ENCODE data around the gene GHR. TPM values are rescaled to one million over a fixed set of nuclear protein-coding genes. Genes with fewer than 3 reads are reported as not detected.

Gene GHR
- total RNA-seq, result not detected

DNA sequence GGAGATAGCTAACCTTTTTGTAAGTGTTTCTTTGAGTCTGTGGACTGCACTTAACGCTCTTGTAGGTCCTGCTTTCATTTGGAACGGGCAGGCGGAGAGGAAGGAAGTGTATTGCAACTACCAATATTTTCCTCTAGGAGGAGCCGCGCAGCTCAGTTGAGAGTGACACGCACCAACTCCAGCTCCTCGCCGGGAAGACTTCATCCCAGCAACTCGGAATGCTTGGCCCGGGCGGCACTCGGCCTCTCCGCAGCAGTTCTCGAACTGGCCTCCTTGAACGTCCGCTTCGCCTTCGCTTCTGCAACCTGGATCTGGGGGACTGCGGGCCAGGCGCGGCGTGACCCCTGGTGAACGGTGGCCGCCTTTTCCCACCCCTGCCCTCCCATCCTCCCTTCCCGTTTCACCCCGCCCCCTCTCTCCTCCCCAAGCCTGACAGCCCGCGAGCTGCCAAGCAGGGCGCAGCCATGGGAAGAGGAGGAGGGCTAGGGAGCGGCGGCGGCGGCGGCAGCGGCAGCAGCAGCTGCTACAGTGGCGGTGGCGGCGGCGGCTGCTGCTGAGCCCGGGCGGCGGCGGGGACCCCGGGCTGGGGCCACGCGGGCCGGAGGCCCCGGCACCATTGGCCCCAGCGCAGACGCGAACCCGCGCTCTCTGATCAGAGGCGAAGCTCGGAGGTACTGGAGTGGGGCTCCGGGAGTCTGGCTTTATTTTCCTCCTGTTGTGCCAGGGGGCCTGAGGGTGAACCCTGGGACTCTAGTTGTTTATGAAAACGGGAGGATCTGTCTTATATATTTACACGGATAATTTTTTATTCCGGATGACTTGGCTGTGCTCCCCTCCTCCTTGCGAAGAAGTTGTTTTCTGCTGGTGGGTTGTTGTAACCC, at the start of gene GHR:
GHR (plus strand) TSS at position 155 of the 881 bp plus-strand sequence. CDS start 142,436 bp downstream, outside the sequence.
- Mint-ChIP-seq H3K4me1 (no peaks in the 10 kb centered on the region), H3K27ac (no peak within 1 kb of the TSS), H3K4me3 (no peak within 1 kb of the TSS), H3K36me3 (no peaks in the 10 kb centered on the region), H3K9me3 (ENCODE audit: low read depth) (no peaks in the 10 kb centered on the region), H3K27me3 (peaks cover 15% of the 10 kb centered on the region)
- ATAC-seq, result peak; percentile 82
- peak; percentile 51 for DNase-seq
- CTCF ChIA-PET, result interaction anchor here (1.0 to 2.3 kb wide), 6 partner anchors 14 to 466 kb away, joined by 3 to 8 read pairs (median 4); no protein-coding TSS in a partner anchor

GRCh38 chr5:42374679-42375273, 48.5 kb upstream of the GHR start:
- Mint-ChIP-seq H3K27ac (no peak overlapping the region), H3K4me3 (no peak overlapping the region), H3K4me1 (no peaks in the 10 kb centered on the region), H3K9me3 (ENCODE audit: low read depth) (no peaks in the 10 kb centered on the region), H3K27me3 (no peaks in the 10 kb centered on the region), H3K36me3 (no peaks in the 10 kb centered on the region)
- ATAC-seq (no peak), DNase-seq (no peak)
- CTCF ChIA-PET, result no interaction called here

- ATAC-seq (no peak), DNase-seq (no peak)
- H3K4me3 Mint-ChIP-seq, result no peak overlapping the region
- no peaks in the 10 kb centered on the region for H3K27me3 Mint-ChIP-seq
- H3K27ac Mint-ChIP-seq, result no peak overlapping the region
- CTCF ChIA-PET, result no interaction called here
- no peaks in the 10 kb centered on the region for H3K4me1 Mint-ChIP-seq
- no peaks in the 10 kb centered on the region for H3K9me3 Mint-ChIP-seq (ENCODE audit: low read depth)
- no peaks in the 10 kb centered on the region for H3K36me3 Mint-ChIP-seq
Observed at GRCh38 chr5:42377496-42377895, 45.7 kb upstream of the GHR start.

GRCh38 chr5:42381973-42382372, 41.3 kb upstream of the GHR start:
- Mint-ChIP-seq H3K4me1 (no peaks in the 10 kb centered on the region), H3K27me3 (no peaks in the 10 kb centered on the region), H3K36me3 (no peaks in the 10 kb centered on the region), H3K4me3 (no peak overlapping the region), H3K27ac (no peak overlapping the region), H3K9me3 (ENCODE audit: low read depth) (no peaks in the 10 kb centered on the region)
- ATAC-seq (no peak), DNase-seq (no peak)
- CTCF ChIA-PET, result no interaction called here

GRCh38 chr5:42387563-42387962, 35.7 kb upstream of the GHR start:
- Mint-ChIP-seq H3K27me3 (no peaks in the 10 kb centered on the region), H3K4me1 (no peaks in the 10 kb centered on the region), H3K4me3 (no peak overlapping the region), H3K27ac (no peak overlapping the region), H3K36me3 (no peaks in the 10 kb centered on the region), H3K9me3 (ENCODE audit: low read depth) (peaks cover 2% of the 10 kb centered on the region)
- DNase-seq (no peak), ATAC-seq (no peak)
- CTCF ChIA-PET, result no interaction called here

DNA sequence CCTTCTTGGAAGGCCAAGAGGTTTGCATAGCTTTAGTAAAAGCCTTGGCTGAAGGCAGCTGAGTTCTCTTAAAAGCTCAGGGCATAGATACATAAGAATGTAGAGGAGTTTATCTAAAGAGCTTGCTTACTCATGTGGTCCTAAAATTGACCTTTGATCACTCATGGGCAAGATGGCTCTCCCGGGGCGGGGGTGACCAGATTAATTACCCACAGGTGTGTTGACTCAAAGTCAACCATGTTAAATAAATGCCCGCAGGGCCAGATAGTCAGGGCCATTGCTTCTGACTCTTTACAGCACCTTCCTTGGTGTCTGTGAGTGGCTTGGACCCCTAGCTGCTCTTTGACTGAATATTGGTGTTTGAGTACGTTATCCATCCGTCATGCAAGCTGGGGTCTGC, 33.1 kb upstream of the GHR start:
- Mint-ChIP-seq H3K36me3 (no peaks in the 10 kb centered on the region), H3K27ac (no peak overlapping the region), H3K27me3 (no peaks in the 10 kb centered on the region), H3K9me3 (ENCODE audit: low read depth) (peaks cover 7% of the 10 kb centered on the region), H3K4me1 (no peaks in the 10 kb centered on the region), H3K4me3 (no peak overlapping the region)
- CTCF ChIA-PET, result no interaction called here
- DNase-seq (no peak), ATAC-seq (no peak)

- DNase-seq, result no peak
- no peaks in the 10 kb centered on the region for H3K36me3 Mint-ChIP-seq
- H3K4me3 Mint-ChIP-seq, result no peak overlapping the region
- H3K4me1 Mint-ChIP-seq, result no peaks in the 10 kb centered on the region
- peaks cover 7% of the 10 kb centered on the region for H3K9me3 Mint-ChIP-seq (ENCODE audit: low read depth)
- ATAC-seq, result no peak
- H3K27ac Mint-ChIP-seq, result no peak overlapping the region
- CTCF ChIA-PET, result no interaction called here
- H3K27me3 Mint-ChIP-seq, result no peaks in the 10 kb centered on the region
Observed at GRCh38 chr5:42392917-42393316, 30.3 kb upstream of the GHR start.

DNA sequence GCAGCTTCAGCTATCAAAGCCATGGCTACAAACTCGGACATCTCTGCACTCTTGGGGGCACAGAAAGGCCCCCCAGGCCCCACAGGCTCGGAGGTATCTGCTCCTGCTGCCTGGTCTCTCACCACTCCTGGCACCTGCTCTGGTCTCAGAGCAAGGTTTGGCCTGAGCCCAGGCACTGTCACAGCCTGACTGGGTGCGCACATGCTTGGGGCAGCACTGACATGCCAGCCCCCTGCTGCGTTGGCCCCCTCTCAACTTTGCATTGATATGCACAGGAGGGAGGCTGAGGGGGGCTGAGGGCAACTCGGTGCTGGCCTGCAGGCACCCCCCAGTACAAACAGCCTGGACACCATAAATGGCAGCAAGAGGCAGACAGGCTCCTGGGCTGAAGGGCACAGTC, 27.1 kb upstream of the GHR start:
- peaks cover 4% of the 10 kb centered on the region for H3K9me3 Mint-ChIP-seq (ENCODE audit: low read depth)
- ATAC-seq (no peak), DNase-seq (no peak)
- no peaks in the 10 kb centered on the region for H3K4me1 Mint-ChIP-seq
- H3K36me3 Mint-ChIP-seq, result no peaks in the 10 kb centered on the region
- CTCF ChIA-PET, result no interaction called here
- no peaks in the 10 kb centered on the region for H3K27me3 Mint-ChIP-seq
- H3K4me3 Mint-ChIP-seq, result no peak overlapping the region
- no peak overlapping the region for H3K27ac Mint-ChIP-seq

- Mint-ChIP-seq H3K4me1 (no peaks in the 10 kb centered on the region), H3K27me3 (no peaks in the 10 kb centered on the region), H3K27ac (no peak overlapping the region), H3K9me3 (ENCODE audit: low read depth) (peaks cover 4% of the 10 kb centered on the region), H3K4me3 (no peak overlapping the region), H3K36me3 (no peaks in the 10 kb centered on the region)
- DNase-seq (no peak), ATAC-seq (no peak)
- CTCF ChIA-PET, result no interaction called here
Observed at GRCh38 chr5:42397267-42397666, 26.0 kb upstream of the GHR start.

- no peak for ATAC-seq
- Mint-ChIP-seq H3K4me3 (no peak overlapping the region), H3K4me1 (no peaks in the 10 kb centered on the region), H3K27ac (no peak overlapping the region), H3K27me3 (no peaks in the 10 kb centered on the region), H3K36me3 (no peaks in the 10 kb centered on the region), H3K9me3 (ENCODE audit: low read depth) (no peaks in the 10 kb centered on the region)
- CTCF ChIA-PET, result no interaction called here
- no peak for DNase-seq
Observed at GRCh38 chr5:42399702-42400101, 23.5 kb upstream of the GHR start.

- H3K4me3 Mint-ChIP-seq, result no peak overlapping the region
- H3K4me1 Mint-ChIP-seq, result no peaks in the 10 kb centered on the region
- CTCF ChIA-PET, result no interaction called here
- H3K27ac Mint-ChIP-seq, result no peak overlapping the region
- DNase-seq (no peak), ATAC-seq (no peak)
- no peaks in the 10 kb centered on the region for H3K27me3 Mint-ChIP-seq
- no peaks in the 10 kb centered on the region for H3K36me3 Mint-ChIP-seq
- H3K9me3 Mint-ChIP-seq (ENCODE audit: low read depth), result no peaks in the 10 kb centered on the region
Observed at GRCh38 chr5:42400474-42400873, 22.8 kb upstream of the GHR start.

- H3K4me3 Mint-ChIP-seq, result no peak overlapping the region
- no peaks in the 10 kb centered on the region for H3K4me1 Mint-ChIP-seq
- no peak for ATAC-seq
- no peak for DNase-seq
- no peak overlapping the region for H3K27ac Mint-ChIP-seq
- CTCF ChIA-PET, result interaction anchor here (0.7 kb wide), 1 partner anchor 568 kb away, joined by 3 read pairs; no protein-coding TSS in a partner anchor
- no peaks in the 10 kb centered on the region for H3K9me3 Mint-ChIP-seq (ENCODE audit: low read depth)
- no peaks in the 10 kb centered on the region for H3K36me3 Mint-ChIP-seq
- H3K27me3 Mint-ChIP-seq, result no peaks in the 10 kb centered on the region
Observed at GRCh38 chr5:42403236-42403635, 20.0 kb upstream of the GHR start.

GRCh38 chr5:42404366-42404765, 18.9 kb upstream of the GHR start:
- Mint-ChIP-seq H3K27ac (no peak overlapping the region), H3K9me3 (ENCODE audit: low read depth) (no peaks in the 10 kb centered on the region), H3K36me3 (no peaks in the 10 kb centered on the region), H3K4me1 (no peaks in the 10 kb centered on the region), H3K27me3 (no peaks in the 10 kb centered on the region), H3K4me3 (no peak overlapping the region)
- no peak for DNase-seq
- CTCF ChIA-PET, result interaction anchor here (1.8 kb wide), 1 partner anchor 18 kb away, joined by 3 read pairs; no protein-coding TSS in a partner anchor
- ATAC-seq, result no peak

DNA sequence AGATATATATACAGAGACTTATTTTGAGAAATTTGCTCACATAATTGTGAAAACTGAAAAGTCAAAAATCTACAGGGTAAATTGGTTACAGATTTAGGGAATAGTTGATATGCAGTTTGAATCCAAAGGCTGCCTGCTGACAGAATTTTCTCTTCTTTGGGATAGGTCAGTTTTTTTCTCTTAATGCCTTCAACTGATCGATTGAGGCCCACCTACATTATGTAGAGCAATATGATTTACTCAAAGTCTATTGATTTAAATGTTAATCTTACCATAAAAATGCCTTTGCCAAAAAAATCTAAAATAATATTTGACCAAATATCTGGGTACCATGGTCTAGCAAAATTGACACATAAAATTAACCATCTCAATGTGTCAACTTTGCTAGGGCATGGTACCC, 3.9 kb upstream of the GHR start:
- CTCF ChIA-PET, result no interaction called here
- Mint-ChIP-seq H3K4me3 (no peak overlapping the region), H3K9me3 (ENCODE audit: low read depth) (no peaks in the 10 kb centered on the region), H3K27ac (no peak overlapping the region), H3K36me3 (no peaks in the 10 kb centered on the region), H3K4me1 (no peaks in the 10 kb centered on the region), H3K27me3 (peaks cover 9% of the 10 kb centered on the region)
- DNase-seq, result no peak
- no peak for ATAC-seq
